GM23338 (cell line): ENCODE results near the gene CDC42BPG. TPM values are rescaled to one million over a fixed set of nuclear protein-coding genes. Genes with fewer than 3 reads are reported as not detected.

Source experiments
- ATAC-seq: fragments of 200-7000 bp; cut with Tn5 transposase; 3 replicates; pipeline ENCODE4 v1.9.1; 2020
- DNase-seq: peaks from one replicate; pipeline ENCODE4 v3.0.0-alpha.2; 2015; ENCODE audit warnings: low spot score
- H2AFZ ChIP-seq: fragments of 200-600 bp; sonication (generic); 2 replicates; pipeline ENCODE4 v1.8.0; 2016; ENCODE audit warnings: antibody characterized with exemption, mild to moderate bottlenecking, moderate library complexity
- H3F3A ChIP-seq: fragments of 200-600 bp; sonication (generic); replicated peaks from 2 replicates; pipeline ENCODE4 v1.8.0; 2017; ENCODE audit warnings: antibody characterized with exemption, mixed run types, low read depth
- H3K27ac ChIP-seq: fragments of 200-600 bp; sonication (generic); 2 replicates; pipeline ENCODE4 v1.6.1; 2016; ENCODE audit warnings: low read depth
- H3K27me3 ChIP-seq: fragments of 200-600 bp; sonication (generic); 2 replicates; pipeline ENCODE4 v1.8.0; 2016; ENCODE audit warnings: mild to moderate bottlenecking, mixed run types, moderate library complexity; ENCODE audit not compliant: insufficient read depth
- H3K36me3 ChIP-seq: fragments of 200-600 bp; sonication (generic); 2 replicates; pipeline ENCODE4 v1.8.0; 2016; ENCODE audit warnings: mild to moderate bottlenecking; ENCODE audit not compliant: insufficient read depth
- H3K4me1 ChIP-seq: fragments of 200-600 bp; sonication (generic); 2 replicates; pipeline ENCODE4 v1.8.0; 2016; ENCODE audit warnings: mild to moderate bottlenecking, moderate library complexity; ENCODE audit not compliant: insufficient read depth
- H3K4me2 ChIP-seq: fragments of 200-600 bp; sonication (generic); 2 replicates; pipeline ENCODE4 v1.7.1; 2017; ENCODE audit warnings: mixed run types
- H3K4me3 ChIP-seq: fragments of 200-600 bp; sonication (generic); 2 replicates; pipeline ENCODE4 v1.6.1; 2016; ENCODE audit warnings: mixed run types
- H3K79me2 ChIP-seq: fragments of 200-600 bp; sonication (generic); replicated peaks from 2 replicates; pipeline ENCODE4 v1.8.0; 2017; ENCODE audit warnings: mild to moderate bottlenecking; ENCODE audit not compliant: insufficient read depth
- H3K9me2 ChIP-seq: fragments of 200-600 bp; sonication (generic); 2 replicates; pipeline ENCODE4 v1.8.0; 2017; ENCODE audit not compliant: insufficient read depth
- H4K20me1 ChIP-seq: fragments of 200-600 bp; sonication (generic); replicated peaks from 2 replicates; pipeline ENCODE4 v1.8.0; 2017; ENCODE audit warnings: mild to moderate bottlenecking; ENCODE audit not compliant: insufficient read depth
- H3K27ac Mint-ChIP-seq: 2 replicates; pipeline ENCODE4 v1.8.0; 2020; ENCODE audit warnings: inconsistent platforms, mild to moderate bottlenecking, moderate library complexity, mixed read lengths
- H3K27me3 Mint-ChIP-seq: 3 replicates; pipeline ENCODE4 v1.8.0; 2022; ENCODE audit warnings: low read depth, mild to moderate bottlenecking, moderate library complexity, mixed read lengths, inconsistent platforms; ENCODE audit not compliant: insufficient read depth, poor library complexity
- H3K36me3 Mint-ChIP-seq: 3 replicates; pipeline ENCODE4 v1.8.0; 2021; ENCODE audit warnings: low read depth, mild to moderate bottlenecking, inconsistent platforms, moderate library complexity, mixed read lengths
- H3K4me1 Mint-ChIP-seq: 3 replicates; pipeline ENCODE4 v1.8.0; 2020; ENCODE audit warnings: mild to moderate bottlenecking, inconsistent platforms, mixed read lengths
- H3K4me3 Mint-ChIP-seq: 3 replicates; pipeline ENCODE4 v1.8.0; 2021; ENCODE audit warnings: moderate library complexity, mild to moderate bottlenecking, inconsistent platforms, mixed read lengths
- H3K9me3 Mint-ChIP-seq: 3 replicates; pipeline ENCODE4 v1.8.0; 2020; ENCODE audit warnings: moderate library complexity, mild to moderate bottlenecking, inconsistent platforms, mixed read lengths
- CTCF ChIP-seq, 2 experiments: fragments of 200-600 bp in 1 of 2; sonication (generic) in 1 of 2; conservative IDR thresholded peaks; 2 replicates each; pipeline versions ENCODE4 v1.5.1 to v1.6.1; 2016 to 2017; ENCODE audit warnings: antibody characterized with exemption in 2 of 2, low read depth in 2 of 2, mild to moderate bottlenecking in 2 of 2, moderate library complexity in 1 of 2
- ETS1 ChIP-seq: IDR thresholded peaks from 2 replicates; pipeline ENCODE4 v1.6.1; 2016; ENCODE audit warnings: antibody characterized with exemption
- JUNB ChIP-seq: IDR thresholded peaks from one replicate; pipeline ENCODE4 v1.6.1; 2016; ENCODE audit warnings: antibody characterized with exemption; ENCODE audit not compliant: unreplicated experiment
- REST ChIP-seq: IDR thresholded peaks from one replicate; pipeline ENCODE4 v1.6.1; 2018; ENCODE audit warnings: antibody characterized with exemption; ENCODE audit not compliant: unreplicated experiment
- STAT1 ChIP-seq: IDR thresholded peaks from one replicate; pipeline ENCODE4 v1.6.1; 2016; ENCODE audit warnings: antibody characterized with exemption; ENCODE audit not compliant: unreplicated experiment
- ZNF114 ChIP-seq: fragments of 250-450 bp; sonication (Bioruptor Pico); IDR thresholded peaks from 2 replicates; pipeline ENCODE4 v1.5.0; 2020; ENCODE audit warnings: mild to moderate bottlenecking, moderate library complexity
- ZNF331 ChIP-seq: fragments of 250-450 bp; sonication (Bioruptor Pico); IDR thresholded peaks from 2 replicates; pipeline ENCODE4 v1.5.0; 2020; ENCODE audit warnings: low read depth, mild to moderate bottlenecking, moderate library complexity
- polyA plus RNA-seq: library from polyadenylated mRNA; unstranded; fragments of >200 nt; fragmentation: Nextera tagmentation; extraction: Ambion mirVana; gene quantifications from 2 replicates; pipeline ENCODE4 v1.2.1, GENCODE V29; 2016
- total RNA-seq: library from RNA; depleted of rRNA; stranded (reverse); fragments of >200 nt; shearing (Covaris generic); gene quantifications from 2 replicates; pipeline ENCODE4 v1.2.3, GENCODE V29; 2014

Gene CDC42BPG
- total and polyA plus RNA-seq, 2 experiments from 2014 or later: 2.3 to 11.6 TPM

- TF ChIP-seq CTCF (conservative IDR thresholded peaks at IDR 0.05; ENCODE audit: low read depth in 2 of 2): no peak
- no peak for TF ChIP-seq STAT1
- TF ChIP-seq ZNF114 (CRISPR knock-in tag): no peak
- TF ChIP-seq JUNB: no peak
- TF ChIP-seq ZNF331 (CRISPR knock-in tag): no peak
- TF ChIP-seq ETS1: no peak
- TF ChIP-seq REST: no peak
Measured at GRCh38 chr11:64791781-64792291, 52.6 kb downstream of the CDC42BPG start (continued).

- DNase-seq: no peak
- Mint-ChIP-seq H3K4me1 (no peaks in the 10 kb centered on the region; the same call in 2 of the 3 replicates), H3K4me3 (no peak overlapping the region), H3K27me3 (peaks cover 5% of the 10 kb centered on the region), H3K27ac (no peak overlapping the region), H3K9me3 (no peaks in the 10 kb centered on the region), H3K36me3 (no peaks in the 10 kb centered on the region)
- Histone ChIP-seq H3K4me1 (no peaks in the 10 kb centered on the region), H2AFZ (no peak overlapping the region), H3K79me2 (no peaks in the 10 kb centered on the region), H4K20me1 (no peaks in the 10 kb centered on the region), H3K4me3 (no peak overlapping the region), H3K4me2 (no peak overlapping the region), H3K27me3 (no peaks in the 10 kb centered on the region), H3F3A (0 out of 2 replicates have a peak, but pooled peaks cover 2% of the 10 kb centered on the region), H3K36me3 (no peaks in the 10 kb centered on the region), H3K27ac (no peak overlapping the region), H3K9me2 (no peaks in the 10 kb centered on the region)
- ATAC-seq: no peak
- TF ChIP-seq CTCF (conservative IDR thresholded peaks at IDR 0.05; ENCODE audit: low read depth in 2 of 2): no peak
Measured at GRCh38 chr11:64790205-64791095, 54.0 kb downstream of the CDC42BPG start.
